NCI-H146 (cell line): Measurements from ENCODE around the gene SETD1B.
"Not testable (repeated sequence)": the region's sequence is repeated elsewhere in the genome, so short reads cannot be mapped to it uniquely, and the experiment has no call there.

Experiments used
- DNase-seq: peaks from one replicate; lab custom pipeline; 2025; lab: John Stamatoyannopoulos, UW

The SETD1B gene

DNA sequence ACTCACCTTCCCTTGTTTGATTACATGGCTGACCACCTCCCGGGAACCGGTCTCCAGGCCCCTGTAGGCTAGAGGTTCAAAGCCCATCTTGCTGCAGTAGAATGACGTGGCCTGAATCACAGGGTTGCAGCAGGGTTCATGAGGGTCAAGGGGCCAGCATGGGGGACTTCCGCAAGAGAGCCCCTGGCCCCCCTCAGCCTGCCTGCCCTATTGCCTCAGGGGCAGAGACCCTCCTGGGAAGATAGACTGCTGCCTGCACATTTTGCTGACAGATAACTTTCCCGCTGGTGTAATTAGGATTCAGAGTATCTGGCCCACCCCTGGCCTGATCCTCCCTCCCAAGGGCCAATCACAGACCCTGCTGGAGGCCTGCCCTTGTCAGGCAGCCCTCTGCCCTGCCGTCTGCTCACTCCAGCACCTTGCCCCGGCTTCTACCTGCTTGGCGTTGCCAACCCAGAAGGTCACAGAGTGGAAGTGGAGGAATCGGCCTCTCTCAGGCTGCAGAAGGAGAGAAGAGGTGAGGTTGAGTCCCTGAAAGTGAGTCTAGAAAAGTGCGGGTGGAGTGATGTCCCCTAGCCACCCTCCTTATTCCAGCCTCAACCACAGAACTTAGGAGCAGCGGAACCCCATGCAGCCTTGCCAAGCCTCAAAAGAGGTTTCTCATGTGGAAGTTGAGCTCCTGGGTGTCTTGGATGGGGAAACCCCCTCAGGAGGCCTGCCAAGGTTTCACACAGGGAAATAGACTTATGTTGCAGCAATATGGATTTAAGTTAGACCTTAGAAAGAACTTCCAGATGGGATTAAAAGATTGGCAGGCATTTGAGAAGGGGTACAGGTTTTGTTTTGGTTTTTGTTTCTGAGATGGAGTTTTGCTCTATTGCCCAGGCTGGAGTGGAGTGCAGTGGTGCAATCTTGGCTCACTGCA, 53.8 kb downstream of the SETD1B start:
- DNase-seq, result no peak

DNA sequence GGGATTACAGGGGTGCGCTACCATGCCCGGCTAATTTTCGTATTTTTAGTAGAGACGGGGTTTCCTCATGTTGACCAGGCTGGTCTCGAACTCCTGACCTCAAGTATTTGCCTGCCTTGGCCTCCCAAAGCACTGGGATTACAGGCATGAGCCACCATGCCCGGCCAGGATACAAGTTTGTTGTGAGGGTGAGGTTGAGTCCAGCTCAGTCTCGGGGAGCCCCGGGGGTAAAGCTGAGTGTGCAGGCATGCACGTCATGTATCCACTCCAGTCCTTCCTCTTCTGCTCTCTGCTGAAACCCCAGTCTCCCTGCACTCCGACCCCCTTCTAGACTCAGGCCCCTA, 54.5 kb downstream of the SETD1B start:
- no peak for DNase-seq

DNA sequence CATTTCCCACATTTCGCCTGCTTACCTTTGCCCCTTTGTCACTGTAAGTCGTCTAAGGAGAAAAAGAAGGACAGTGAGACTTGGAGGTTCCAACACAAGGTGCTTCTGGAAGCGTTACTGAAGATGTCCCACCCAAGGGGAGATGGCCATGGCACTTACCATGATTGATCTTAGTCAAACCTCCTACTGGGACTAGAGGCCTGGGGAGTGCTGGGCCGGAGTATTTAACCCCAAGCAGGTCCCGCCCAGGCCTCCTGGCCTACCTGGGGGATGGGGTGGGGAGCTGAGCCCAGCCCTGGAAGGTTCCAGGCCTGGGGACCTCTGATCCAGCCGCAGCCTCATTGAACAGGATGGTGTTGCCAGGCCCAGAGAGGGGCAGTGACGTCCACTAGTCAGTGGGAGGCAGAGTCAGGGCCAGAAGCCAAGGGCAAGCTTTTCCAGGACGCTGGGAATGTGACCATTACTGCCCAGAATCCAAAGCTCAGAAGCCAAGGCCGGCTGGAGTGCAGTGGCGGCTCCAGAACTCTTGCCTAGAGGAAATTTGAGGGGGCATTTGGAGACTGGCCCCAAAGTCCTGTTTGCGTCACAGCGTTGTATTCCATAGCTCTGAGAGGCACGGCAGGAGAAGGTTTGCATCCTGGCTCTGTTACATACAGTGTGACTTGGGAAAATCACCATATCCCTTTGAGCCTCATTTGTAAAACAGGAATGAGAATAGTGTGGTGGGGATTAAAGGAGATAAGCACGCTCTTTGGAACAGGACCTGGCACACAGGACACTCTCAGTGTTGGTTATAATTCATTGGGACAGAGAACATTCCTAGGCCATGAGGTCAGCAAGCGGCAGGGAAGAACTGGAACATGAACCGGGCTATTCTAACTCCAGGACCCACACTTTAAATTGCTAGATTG, 55.1 kb downstream of the SETD1B start, which contains the start of gene HPD:
TSS of gene HPD (minus strand) at position 198 of the 911 bp plus-strand sequence. CDS start at position 162, 36 bp downstream.
- DNase-seq, result no peak

DNA sequence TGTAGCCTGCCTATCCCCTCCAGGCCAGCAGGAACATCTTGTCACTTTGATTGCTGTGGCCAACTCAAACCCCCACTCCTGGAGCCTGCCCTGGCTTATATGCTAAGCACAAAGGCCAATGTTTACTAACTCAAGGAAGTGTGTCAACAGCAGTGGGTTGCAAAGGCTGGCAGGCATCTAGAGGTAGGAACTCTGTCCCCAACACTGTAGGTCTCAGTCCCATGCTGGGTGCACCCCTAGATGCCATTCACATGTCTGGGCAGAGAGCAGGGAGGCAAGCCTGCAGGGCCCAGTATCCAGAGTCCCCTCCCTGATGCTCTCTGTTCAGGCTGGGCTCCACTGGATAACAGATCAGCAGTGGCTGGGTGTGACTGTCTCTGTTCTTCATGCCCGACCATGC, 56.4 kb downstream of the SETD1B start:
- no peak for DNase-seq

DNA sequence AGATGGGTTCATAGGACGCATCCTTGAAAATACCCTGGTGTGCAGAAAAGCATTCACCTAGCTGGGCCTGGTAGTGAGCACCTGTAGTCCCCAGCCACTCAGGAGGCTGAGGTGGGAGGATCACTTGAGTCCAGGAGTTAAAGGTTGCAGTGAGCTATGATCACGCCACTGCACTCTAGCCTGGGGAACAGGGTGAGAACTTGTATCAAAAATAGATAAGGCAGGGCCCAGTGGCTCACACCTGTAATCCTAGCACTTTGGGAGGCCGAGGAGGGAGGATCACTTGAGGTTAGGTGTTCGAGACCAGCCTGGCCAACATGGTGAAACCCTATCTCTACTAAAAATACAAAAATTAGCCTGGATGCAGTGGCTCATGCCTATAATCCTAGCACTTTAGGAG, 56.9 kb downstream of the SETD1B start:
- not testable (repeated sequence) for DNase-seq

DNA sequence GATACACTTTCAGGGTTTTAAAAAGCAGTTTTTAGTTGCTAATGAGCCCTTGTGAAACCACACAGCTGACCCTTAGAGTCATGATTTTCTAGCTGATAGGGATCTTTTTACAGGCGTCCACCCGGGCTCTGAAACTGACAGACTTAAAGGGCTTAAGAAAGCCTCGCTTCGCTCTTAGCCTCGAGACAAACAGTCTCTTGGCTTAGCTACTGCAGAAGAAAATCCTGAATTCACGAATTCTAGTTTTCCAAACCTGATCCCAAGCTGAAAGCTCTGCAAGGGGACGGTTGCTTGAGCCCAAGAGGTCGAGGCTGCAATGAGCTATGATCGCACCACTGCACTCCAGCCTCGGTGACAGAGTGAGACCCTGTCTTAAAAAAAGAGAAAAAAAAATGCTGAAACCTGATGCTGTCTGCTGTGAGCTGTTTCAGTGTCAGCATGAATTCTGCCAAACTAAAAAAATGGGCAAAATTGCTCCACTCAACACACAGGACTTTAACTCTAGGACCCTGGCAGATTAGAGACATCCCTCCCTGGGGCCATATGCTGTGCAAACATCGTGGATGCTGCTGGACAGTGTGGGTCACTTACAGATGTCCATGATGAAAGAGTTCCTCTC, 57.9 kb downstream of the SETD1B start:
- peak; percentile 31 for DNase-seq

DNA sequence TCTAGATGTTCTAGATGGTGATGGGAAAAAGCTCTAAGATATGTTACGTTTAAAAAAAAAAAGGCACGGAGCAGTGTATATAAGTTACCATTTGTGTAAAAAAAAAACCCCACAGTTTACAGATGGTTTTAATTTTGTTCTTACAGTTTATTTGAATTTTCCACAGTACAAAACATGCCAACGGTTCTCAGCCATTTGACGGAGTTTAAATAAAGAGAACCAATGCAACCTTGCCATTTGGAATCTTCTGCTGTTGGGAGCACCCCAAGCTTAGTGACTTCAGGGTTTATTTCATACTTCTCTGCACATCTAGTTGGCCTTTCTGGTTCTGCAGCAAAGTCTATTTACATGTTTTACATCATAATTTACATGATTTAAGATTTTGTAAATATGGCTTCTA, 62.5 kb downstream of the SETD1B start:
- no peak for DNase-seq

DNA sequence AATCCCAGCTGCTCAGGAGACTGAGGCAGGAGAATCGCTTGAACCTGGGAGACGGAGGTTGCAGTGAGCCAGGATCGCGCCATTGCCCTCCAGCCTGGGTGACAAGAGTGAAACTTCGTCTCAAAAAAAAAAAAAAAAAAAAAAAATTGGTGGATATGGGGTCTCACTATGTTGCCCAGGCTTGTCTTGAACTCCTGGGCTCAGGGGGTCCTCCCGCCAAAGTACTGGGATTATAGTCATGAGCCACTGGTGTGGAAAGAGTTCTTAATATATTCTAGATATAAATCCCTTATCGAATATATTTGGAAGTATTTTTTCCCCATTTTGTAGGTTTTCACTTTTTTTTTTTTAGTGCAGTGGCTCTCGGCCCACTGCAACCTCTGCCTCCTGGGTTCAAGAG, 65.4 kb downstream of the SETD1B start:
- not testable (repeated sequence) for DNase-seq

DNA sequence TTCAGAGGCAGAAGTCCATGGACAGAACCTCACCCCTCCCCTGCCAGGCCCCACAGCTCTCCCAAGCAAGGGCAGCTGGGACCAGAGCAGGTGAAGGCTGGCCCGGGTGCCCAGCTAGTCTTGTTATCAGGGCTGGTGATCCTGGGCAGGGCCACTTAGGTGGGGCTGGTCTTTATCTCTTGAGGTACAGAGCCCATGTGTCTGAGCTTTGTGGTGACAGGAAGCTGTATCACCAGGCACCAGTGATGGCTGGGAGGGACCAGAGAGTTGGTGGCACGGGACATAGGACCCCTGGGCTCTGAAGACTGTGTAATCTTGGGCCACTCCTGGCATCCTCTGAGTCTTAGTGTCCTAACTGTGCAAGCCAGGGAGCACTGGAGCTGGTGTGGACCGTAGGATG, 67.7 kb downstream of the SETD1B start:
- no peak for DNase-seq

DNA sequence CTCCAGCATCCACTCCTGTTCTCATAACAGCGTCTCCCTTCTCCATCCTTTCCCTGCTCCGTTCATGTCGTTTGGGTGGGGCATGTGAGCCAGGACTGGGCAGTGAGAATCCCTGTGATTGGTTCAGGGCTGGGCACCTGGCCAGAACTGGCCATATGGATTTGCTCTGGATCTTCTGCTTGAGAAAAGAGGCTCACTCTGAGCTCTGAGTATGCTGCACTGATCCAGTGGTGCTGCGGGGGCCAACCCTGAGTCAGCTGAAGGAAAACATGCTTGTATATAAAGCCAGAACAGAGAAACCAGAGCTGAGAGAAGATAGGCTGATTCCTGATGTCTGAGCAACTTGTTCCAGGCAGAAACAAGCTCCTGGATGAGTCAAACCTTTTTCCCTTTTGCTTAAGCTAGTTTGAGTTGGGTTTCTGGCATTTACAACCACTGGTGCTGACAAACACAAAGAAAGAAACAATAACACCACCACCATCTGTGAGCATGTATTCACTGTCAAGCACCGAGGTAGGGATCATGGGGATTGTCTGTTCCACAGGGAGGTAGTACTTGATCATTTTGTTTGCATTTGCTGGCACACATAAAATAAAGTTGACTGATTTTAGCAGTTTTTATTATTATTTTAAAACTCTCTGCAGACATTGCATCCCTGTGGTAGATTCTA, 68.9 kb downstream of the SETD1B start:
- peak; percentile 43 for DNase-seq

DNA sequence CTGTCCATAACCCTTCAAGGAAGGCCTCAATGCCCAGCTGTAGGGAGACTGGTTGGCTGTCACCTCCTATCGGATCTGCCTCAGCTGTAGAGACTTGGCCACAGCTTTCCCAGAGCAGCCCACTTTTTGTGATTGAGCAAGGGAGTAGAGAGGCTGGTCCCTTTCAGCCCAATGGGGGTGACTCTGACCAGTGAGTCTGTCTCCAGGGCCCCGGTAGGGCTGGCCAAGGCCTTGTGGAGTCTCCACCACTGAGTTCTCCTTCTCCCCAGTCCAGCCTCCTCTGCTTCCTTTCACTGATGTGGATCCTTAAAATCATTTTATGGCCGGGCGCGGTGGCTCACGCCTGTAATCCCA, 69.4 kb downstream of the SETD1B start:
- no peak for DNase-seq

DNA sequence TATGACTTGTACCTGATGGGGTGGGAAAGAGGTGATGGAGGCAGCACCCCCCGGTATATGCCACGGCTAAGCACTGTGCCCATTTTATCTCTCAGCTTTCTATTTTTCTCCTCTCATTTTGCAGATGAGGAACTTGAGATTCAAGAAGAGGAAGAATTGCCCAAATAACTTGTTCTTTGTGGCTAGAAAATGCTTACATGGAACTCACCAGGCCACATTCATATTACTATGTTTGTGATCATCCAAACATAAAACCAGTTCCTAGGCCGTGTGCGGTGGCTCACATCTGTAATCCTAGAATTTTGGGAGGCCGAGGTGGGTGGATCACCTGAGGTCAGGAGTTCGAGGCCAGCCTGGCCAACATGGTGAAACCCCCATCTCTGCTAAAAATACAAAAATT, 70.3 kb downstream of the SETD1B start:
- DNase-seq, result no peak

DNA sequence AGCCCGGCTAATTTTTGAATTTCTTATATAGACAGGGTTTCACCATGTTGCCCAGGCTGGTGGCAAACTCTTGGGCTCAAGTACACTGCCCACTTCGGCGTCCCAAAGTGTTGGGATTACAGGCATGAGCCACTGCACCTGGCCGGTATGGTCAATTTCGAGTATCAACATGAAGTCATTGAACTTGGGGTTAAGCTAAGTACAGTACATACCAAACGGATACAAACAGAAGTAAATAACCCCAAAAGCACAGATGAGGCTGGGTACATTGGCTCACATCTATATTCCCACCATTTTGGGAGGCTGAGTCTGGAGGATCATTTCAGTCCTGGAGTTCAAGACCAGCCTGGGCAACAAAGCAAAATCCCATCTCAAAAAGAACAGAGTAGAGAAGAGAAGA, 71.8 kb downstream of the SETD1B start:
- no peak for DNase-seq

DNA sequence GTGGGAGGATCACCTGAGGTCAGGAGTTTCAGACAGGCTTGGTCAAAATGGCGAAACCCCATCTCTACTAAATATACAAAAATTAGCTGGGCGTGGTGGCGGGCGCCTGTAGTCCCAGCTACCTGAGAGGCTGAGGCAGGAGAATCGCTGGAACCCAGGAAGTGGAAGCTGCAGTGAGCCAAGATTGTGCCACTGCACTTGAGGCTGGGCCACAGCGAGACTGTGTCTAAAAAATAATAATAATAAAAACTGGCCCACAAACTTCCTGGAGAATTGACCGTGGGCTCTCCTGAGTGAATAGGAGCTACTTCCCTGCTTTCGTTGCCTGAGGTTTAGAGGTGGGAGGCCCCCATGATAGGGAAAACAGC, 72.3 kb downstream of the SETD1B start:
- DNase-seq, result not testable (repeated sequence)
